GM19463 (cell line): Measurements from ENCODE around the gene TTC12.

ENCODE experiments used
- ATAC-seq: cut with Tn5 transposase; IDR thresholded peaks from one replicate; pipeline ENCODE4 v1.9.1; 2021; ENCODE audit warnings: mild to moderate bottlenecking, moderate library complexity; ENCODE audit not compliant: unreplicated experiment

The TTC12 gene

GRCh38 chr11:113373306-113373705 lies 58.9 kb downstream of the TTC12 start:
- ATAC-seq: no peak

- no peak for ATAC-seq
Measured at GRCh38 chr11:113373981-113374560, 59.7 kb downstream of the TTC12 start.

- no peak for ATAC-seq
Measured at GRCh38 chr11:113375402-113375801, 61.0 kb downstream of the TTC12 start.

- ATAC-seq: no peak
Measured at GRCh38 chr11:113376156-113376555, 61.8 kb downstream of the TTC12 start.

- no peak for ATAC-seq
Measured at GRCh38 chr11:113377681-113378412, 63.5 kb downstream of the TTC12 start.

GRCh38 chr11:113378692-113379091 lies 64.3 kb downstream of the TTC12 start:
- no peak for ATAC-seq

- no peak for ATAC-seq
Measured at GRCh38 chr11:113382121-113382520, 67.7 kb downstream of the TTC12 start.

- ATAC-seq: no peak
Measured at GRCh38 chr11:113384551-113384950, 70.2 kb downstream of the TTC12 start.

- no peak for ATAC-seq
Measured at GRCh38 chr11:113385749-113386148, 71.4 kb downstream of the TTC12 start.

- no peak for ATAC-seq
Measured at GRCh38 chr11:113386866-113387265, 72.5 kb downstream of the TTC12 start.

GRCh38 chr11:113387605-113388211 lies 73.3 kb downstream of the TTC12 start, which contains the start of gene ANKK1:
ANKK1 (plus strand) TSS chr11:113387779; CDS start chr11:113387885, 106 bp downstream.
- no peak for ATAC-seq

- ATAC-seq: no peak
Measured at GRCh38 chr11:113389272-113389671, 74.9 kb downstream of the TTC12 start.

GRCh38 chr11:113392236-113392921 lies 78.0 kb downstream of the TTC12 start:
- no peak for ATAC-seq

GRCh38 chr11:113393501-113393985 lies 79.2 kb downstream of the TTC12 start:
- no peak for ATAC-seq

- no peak for ATAC-seq
Measured at GRCh38 chr11:113394919-113395318, 80.5 kb downstream of the TTC12 start.

GRCh38 chr11:113395782-113396336 lies 81.5 kb downstream of the TTC12 start:
- no peak for ATAC-seq

GRCh38 chr11:113396690-113397089 lies 82.3 kb downstream of the TTC12 start:
- ATAC-seq: no peak

- ATAC-seq: no peak
Measured at GRCh38 chr11:113397212-113397611, 82.8 kb downstream of the TTC12 start.

- ATAC-seq: no peak
Measured at GRCh38 chr11:113397821-113398220, 83.4 kb downstream of the TTC12 start.

GRCh38 chr11:113398669-113399430 lies 84.5 kb downstream of the TTC12 start:
- no peak for ATAC-seq
